NCI-H1105 (cell line): ENCODE results near the gene TMEM117.
"Not testable (repeated sequence)": the region's sequence is repeated elsewhere in the genome, so short reads cannot be mapped to it uniquely, and the experiment has no call there.

Experiments used
- DNase-seq: peaks from one replicate; lab custom pipeline; 2025; lab: John Stamatoyannopoulos, UW

TMEM117 gene

GRCh38 chr12:44224399-44225148, 388.7 kb downstream of the TMEM117 start:
- no peak for DNase-seq

- no peak for DNase-seq
Observed at GRCh38 chr12:44225149-44225510, 389.2 kb downstream of the TMEM117 start.

- DNase-seq = no peak
Observed at GRCh38 chr12:44227616-44228015, 391.7 kb downstream of the TMEM117 start.

GRCh38 chr12:44229846-44230245, 394.0 kb downstream of the TMEM117 start:
- no peak for DNase-seq

GRCh38 chr12:44235674-44236073, 399.8 kb downstream of the TMEM117 start:
- DNase-seq = no peak

GRCh38 chr12:44240186-44240585, 404.3 kb downstream of the TMEM117 start:
- no peak for DNase-seq

GRCh38 chr12:44245932-44246331, 410.1 kb downstream of the TMEM117 start:
- DNase-seq = no peak

GRCh38 chr12:44246482-44247105, 410.7 kb downstream of the TMEM117 start:
- no peak for DNase-seq

GRCh38 chr12:44247588-44247987, 411.7 kb downstream of the TMEM117 start:
- DNase-seq = no peak

- DNase-seq = no peak
Observed at GRCh38 chr12:44248436-44248835, 412.6 kb downstream of the TMEM117 start.

GRCh38 chr12:44250440-44250839, 414.6 kb downstream of the TMEM117 start:
- DNase-seq = not testable (repeated sequence)

GRCh38 chr12:44253338-44253856, 417.5 kb downstream of the TMEM117 start:
- no peak for DNase-seq

GRCh38 chr12:44258246-44258645, 422.4 kb downstream of the TMEM117 start:
- no peak for DNase-seq

GRCh38 chr12:44259890-44260289, 424.0 kb downstream of the TMEM117 start:
- DNase-seq = no peak

- no peak for DNase-seq
Observed at GRCh38 chr12:44260581-44260980, 424.7 kb downstream of the TMEM117 start.

- no peak for DNase-seq
Observed at GRCh38 chr12:44285321-44285960, 449.6 kb downstream of the TMEM117 start.

- DNase-seq = no peak
Observed at GRCh38 chr12:44286336-44286735, 450.5 kb downstream of the TMEM117 start.

- peak; percentile 56 for DNase-seq
Observed at GRCh38 chr12:44286821-44287505, 451.1 kb downstream of the TMEM117 start.

GRCh38 chr12:44287545-44287944, 451.7 kb downstream of the TMEM117 start:
- no peak for DNase-seq

GRCh38 chr12:44294649-44295048, 458.8 kb downstream of the TMEM117 start:
- DNase-seq = no peak

- DNase-seq = no peak
Observed at GRCh38 chr12:44295958-44296623, 460.2 kb downstream of the TMEM117 start.
